SK-N-SH treated with all-trans-retinoic acid at 6 μM for 48 hours (cell line): Measurements from ENCODE around the gene ADGRL2.

Experiments used
- ARNTL ChIP-seq: fragments of 450-650 bp; formaldehyde crosslinking; IDR thresholded peaks from 2 replicates; pipeline ENCODE4 v1.5.0; 2020; ENCODE audit warnings: low read depth, mild to moderate bottlenecking, moderate library complexity, borderline replicate concordance
- BACH2 ChIP-seq: fragments of 250-450 bp; sonication (Bioruptor Pico); IDR thresholded peaks from 2 replicates; pipeline ENCODE4 v1.9.0; 2021; ENCODE audit warnings: mild to moderate bottlenecking, borderline replicate concordance
- CSDC2 ChIP-seq: fragments of 250-450 bp; sonication (Bioruptor Pico); IDR thresholded peaks from 2 replicates; pipeline ENCODE4 v1.5.0; 2020; ENCODE audit warnings: mild to moderate bottlenecking, moderate library complexity
- ESRRG ChIP-seq: fragments of 250-450 bp; sonication (Bioruptor Pico); IDR thresholded peaks from 2 replicates; pipeline ENCODE4 v1.6.1; 2021; ENCODE audit warnings: mild to moderate bottlenecking
- GLIS3 ChIP-seq: fragments of 250-450 bp; sonication (Bioruptor Pico); IDR thresholded peaks from 2 replicates; pipeline ENCODE4 v1.5.0; 2020; ENCODE audit warnings: mild to moderate bottlenecking, moderate library complexity
- ISL1 ChIP-seq: fragments of 250-450 bp; sonication (Bioruptor Pico); IDR thresholded peaks from 2 replicates; pipeline ENCODE4 v2.1.2; 2022; ENCODE audit warnings: mild to moderate bottlenecking, moderate library complexity
- OSR1 ChIP-seq: fragments of 250-450 bp; sonication (Bioruptor Pico); IDR thresholded peaks from 2 replicates; pipeline ENCODE4 v1.8.0; 2022; ENCODE audit warnings: moderate library complexity, mild to moderate bottlenecking, inconsistent platforms
- RARB ChIP-seq: fragments of 250-450 bp; sonication (Bioruptor Pico); IDR thresholded peaks from 2 replicates; pipeline ENCODE4 v1.8.0; 2021; ENCODE audit warnings: mild to moderate bottlenecking, moderate library complexity
- TCF4 ChIP-seq: fragments of 250-450 bp; sonication (Bioruptor Pico); IDR thresholded peaks from 2 replicates; pipeline ENCODE4 v1.8.0; 2021; ENCODE audit warnings: mild to moderate bottlenecking, moderate library complexity, borderline replicate concordance
- ZC3H10 ChIP-seq: fragments of 250-450 bp; sonication (Bioruptor Pico); IDR thresholded peaks from 2 replicates; pipeline ENCODE4 v1.5.1; 2021; ENCODE audit warnings: mild to moderate bottlenecking, moderate library complexity
- ZFP3 ChIP-seq: fragments of 250-450 bp; sonication (Bioruptor Pico); IDR thresholded peaks from 2 replicates; pipeline ENCODE4 v1.5.0; 2020; ENCODE audit warnings: mild to moderate bottlenecking, moderate library complexity
- ZFP30 ChIP-seq: fragments of 450-650 bp; formaldehyde crosslinking; IDR thresholded peaks from 2 replicates; pipeline ENCODE4 v1.5.0; 2022; ENCODE audit warnings: mild to moderate bottlenecking, moderate library complexity
- TF ChIP-seq, protein P1 (sequence below): fragments of 250-450 bp; sonication (Bioruptor Pico); IDR thresholded peaks from 2 replicates; pipeline ENCODE4 v1.5.1; 2020; ENCODE audit warnings: low read depth, mild to moderate bottlenecking, moderate library complexity
- TF ChIP-seq, protein P2 (sequence below): fragments of 250-450 bp; sonication (Bioruptor Pico); IDR thresholded peaks from 2 replicates; pipeline ENCODE4 v1.5.0; 2020; ENCODE audit warnings: mild to moderate bottlenecking, moderate library complexity

DNA sequence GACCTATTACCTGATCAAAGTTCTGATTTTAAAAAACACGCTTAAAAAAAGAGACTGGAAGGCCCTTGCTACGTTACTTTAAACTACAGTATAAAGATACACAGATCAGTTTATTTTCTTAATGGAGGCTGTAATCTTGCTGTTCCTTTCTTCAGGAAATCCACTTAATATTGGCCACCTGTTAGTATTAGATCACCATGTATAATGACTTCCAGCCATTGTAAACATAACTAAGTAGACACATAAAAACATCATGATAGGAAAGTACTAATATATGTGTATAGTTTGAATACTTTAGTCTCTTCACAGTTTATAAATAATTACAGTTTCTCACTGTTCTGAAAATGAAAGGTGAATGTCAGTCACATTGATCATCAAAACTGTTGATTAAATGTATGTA, 68.6 kb downstream of the ADGRL2 start:
- TF ChIP-seq ZFP30 (CRISPR knock-in tag) (no peak), TCF4 (no peak), ZFP3 (CRISPR knock-in tag) (no peak), RARB (CRISPR knock-in tag) (no peak), ESRRG (no peak), ARNTL (CRISPR knock-in tag) (no peak), CSDC2 (CRISPR knock-in tag) (no peak), OSR1 (no peak), ISL1 (no peak), GLIS3 (CRISPR knock-in tag) (no peak), BACH2 (CRISPR knock-in tag) (no peak), ZC3H10 (CRISPR knock-in tag) (no peak)
- TF ChIP-seq, protein P1, sequence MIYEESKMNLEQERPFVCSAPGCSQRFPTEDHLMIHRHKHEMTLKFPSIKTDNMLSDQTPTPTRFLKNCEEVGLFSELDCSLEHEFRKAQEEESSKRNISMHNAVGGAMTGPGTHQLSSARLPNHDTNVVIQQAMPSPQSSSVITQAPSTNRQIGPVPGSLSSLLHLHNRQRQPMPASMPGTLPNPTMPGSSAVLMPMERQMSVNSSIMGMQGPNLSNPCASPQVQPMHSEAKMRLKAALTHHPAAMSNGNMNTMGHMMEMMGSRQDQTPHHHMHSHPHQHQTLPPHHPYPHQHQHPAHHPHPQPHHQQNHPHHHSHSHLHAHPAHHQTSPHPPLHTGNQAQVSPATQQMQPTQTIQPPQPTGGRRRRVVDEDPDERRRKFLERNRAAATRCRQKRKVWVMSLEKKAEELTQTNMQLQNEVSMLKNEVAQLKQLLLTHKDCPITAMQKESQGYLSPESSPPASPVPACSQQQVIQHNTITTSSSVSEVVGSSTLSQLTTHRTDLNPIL, result no peak
- TF ChIP-seq, protein P2, sequence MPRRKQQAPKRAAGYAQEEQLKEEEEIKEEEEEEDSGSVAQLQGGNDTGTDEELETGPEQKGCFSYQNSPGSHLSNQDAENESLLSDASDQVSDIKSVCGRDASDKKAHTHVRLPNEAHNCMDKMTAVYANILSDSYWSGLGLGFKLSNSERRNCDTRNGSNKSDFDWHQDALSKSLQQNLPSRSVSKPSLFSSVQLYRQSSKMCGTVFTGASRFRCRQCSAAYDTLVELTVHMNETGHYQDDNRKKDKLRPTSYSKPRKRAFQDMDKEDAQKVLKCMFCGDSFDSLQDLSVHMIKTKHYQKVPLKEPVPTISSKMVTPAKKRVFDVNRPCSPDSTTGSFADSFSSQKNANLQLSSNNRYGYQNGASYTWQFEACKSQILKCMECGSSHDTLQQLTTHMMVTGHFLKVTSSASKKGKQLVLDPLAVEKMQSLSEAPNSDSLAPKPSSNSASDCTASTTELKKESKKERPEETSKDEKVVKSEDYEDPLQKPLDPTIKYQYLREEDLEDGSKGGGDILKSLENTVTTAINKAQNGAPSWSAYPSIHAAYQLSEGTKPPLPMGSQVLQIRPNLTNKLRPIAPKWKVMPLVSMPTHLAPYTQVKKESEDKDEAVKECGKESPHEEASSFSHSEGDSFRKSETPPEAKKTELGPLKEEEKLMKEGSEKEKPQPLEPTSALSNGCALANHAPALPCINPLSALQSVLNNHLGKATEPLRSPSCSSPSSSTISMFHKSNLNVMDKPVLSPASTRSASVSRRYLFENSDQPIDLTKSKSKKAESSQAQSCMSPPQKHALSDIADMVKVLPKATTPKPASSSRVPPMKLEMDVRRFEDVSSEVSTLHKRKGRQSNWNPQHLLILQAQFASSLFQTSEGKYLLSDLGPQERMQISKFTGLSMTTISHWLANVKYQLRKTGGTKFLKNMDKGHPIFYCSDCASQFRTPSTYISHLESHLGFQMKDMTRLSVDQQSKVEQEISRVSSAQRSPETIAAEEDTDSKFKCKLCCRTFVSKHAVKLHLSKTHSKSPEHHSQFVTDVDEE (CRISPR knock-in tag), result no peak
